H1 (cell line): ENCODE measurements around the gene CHST11. TPM values are rescaled to one million over a fixed set of nuclear protein-coding genes. Genes with fewer than 3 reads are reported as not detected.

Experiments
- CTCF ChIA-PET: fragments of 300-600 bp; sonication (Branson Sonifier 250); formaldehyde crosslinking; loops from one replicate; lab custom pipeline; 2021; ENCODE audit not compliant: partially characterized antibody; lab: Charles Lee
- POLR2A ChIA-PET: fragments of 300-600 bp; sonication (Branson Sonifier 250); formaldehyde crosslinking; loops from one replicate; lab custom pipeline; 2021; ENCODE audit warnings: inconsistent platforms; ENCODE audit not compliant: partially characterized antibody; lab: Charles Lee
- DNase-seq, 2 experiments: peaks; one replicate each; pipeline versions ENCODE4 v3.0.0 to v3.0.0-alpha.2; 2010 to 2022; ENCODE audit warnings: low spot score in 2 of 2, low read depth in 1 of 2, mixed read lengths in 1 of 2
- FAIRE-seq: peaks from 2 replicates; lab custom pipeline; 2011; peaks lifted over from hg19 to GRCh38; lab: Jason Lieb, UNC
- H2AFZ ChIP-seq: 2 replicates; pipeline ENCODE4 v1.8.1; 2012; ENCODE audit warnings: low read length, inconsistent platforms
- H2AK5ac ChIP-seq: 2 replicates; pipeline ENCODE4 v1.6.1; 2013; ENCODE audit warnings: low read depth, low read length
- H2BK120ac ChIP-seq: replicated peaks from 2 replicates; pipeline ENCODE3; 2013; ENCODE audit warnings: low read depth, low read length, inconsistent platforms
- H2BK12ac ChIP-seq: 2 replicates; pipeline ENCODE4 v1.6.1; 2013; ENCODE audit warnings: low read depth, low read length
- H2BK15ac ChIP-seq: 2 replicates; pipeline ENCODE4 v1.6.1; 2013; ENCODE audit warnings: low read length
- H2BK20ac ChIP-seq: 2 replicates; pipeline ENCODE4 v1.6.1; 2013; ENCODE audit warnings: low read length
- H2BK5ac ChIP-seq: 2 replicates; pipeline ENCODE4 v1.6.1; 2013; ENCODE audit warnings: low read depth, low read length
- H3K14ac ChIP-seq: 2 replicates; pipeline ENCODE4 v1.6.1; 2013; ENCODE audit warnings: inconsistent platforms; ENCODE audit not compliant: insufficient read length
- H3K18ac ChIP-seq: 2 replicates; pipeline ENCODE4 v1.6.1; 2013; ENCODE audit warnings: low read length; ENCODE audit errors: extremely low read depth
- H3K23ac ChIP-seq: 2 replicates; pipeline ENCODE4 v1.6.1; 2013; ENCODE audit warnings: inconsistent platforms; ENCODE audit not compliant: insufficient read length
- H3K23me2 ChIP-seq: 2 replicates; pipeline ENCODE4 v1.6.1; 2013; ENCODE audit warnings: low read depth, low read length
- H3K27ac ChIP-seq: 2 replicates; pipeline ENCODE4 v1.6.1; 2011; ENCODE audit warnings: low read depth, low read length, inconsistent platforms
- H3K27me3 ChIP-seq, 4 experiments: replicated peaks in 1 of 4; 1 replicate in 1 of 4; 2 replicates in 3 of 4; pipeline versions ENCODE4 v1.6.1 to v1.8.1; 2011 to 2013; ENCODE audit warnings: low read length in 3 of 4, mild to moderate bottlenecking in 3 of 4, inconsistent platforms in 2 of 4, mixed read lengths in 2 of 4, moderate library complexity in 1 of 4; ENCODE audit not compliant: control insufficient read depth in 3 of 4, insufficient read depth in 3 of 4; ENCODE audit errors: extremely low read depth in 1 of 4
- H3K36me3 ChIP-seq, 4 experiments: 2 replicates each; pipeline versions ENCODE4 v1.6.1 to v1.8.1; 2011 to 2013; ENCODE audit warnings: mild to moderate bottlenecking in 4 of 4, low read length in 3 of 4, moderate library complexity in 2 of 4, control low read depth in 1 of 4, inconsistent platforms in 1 of 4; ENCODE audit not compliant: insufficient read depth in 4 of 4, control insufficient read depth in 2 of 4
- H3K4ac ChIP-seq: replicated peaks from 2 replicates; pipeline ENCODE3; 2013; ENCODE audit warnings: low read length, low read depth, mixed read lengths, inconsistent platforms; ENCODE audit not compliant: insufficient read length
- H3K4me1 ChIP-seq, 4 experiments: replicated peaks in 1 of 4; 1 replicate in 1 of 4; 2 replicates in 3 of 4; pipeline versions ENCODE4 v1.6.1 to v1.8.1; 2011 to 2013; ENCODE audit warnings: low read length in 3 of 4, inconsistent platforms in 2 of 4, mixed read lengths in 1 of 4; ENCODE audit not compliant: insufficient read depth in 4 of 4, control insufficient read depth in 3 of 4
- H3K4me2 ChIP-seq, 2 experiments: 2 replicates each; pipeline versions ENCODE4 v1.6.1 to v1.8.1; 2011 to 2013; ENCODE audit warnings: low read depth in 2 of 2, low read length in 2 of 2, control low read depth in 1 of 2, inconsistent platforms in 1 of 2, mild to moderate bottlenecking in 1 of 2; ENCODE audit not compliant: insufficient read depth in 1 of 2
- H3K4me3 ChIP-seq, 4 experiments: fragments of 200-600, 300-600 bp in 1 of 4; sonication (generic), shearing (Covaris generic), sonication (Bioruptor Twin) in 1 of 4; 2 replicates each; pipeline versions ENCODE4 v1.5.1 to v1.8.1; 2011 to 2016; ENCODE audit warnings: low read length in 4 of 4, low read depth in 3 of 4, control low read depth in 2 of 4, inconsistent platforms in 2 of 4, mild to moderate bottlenecking in 2 of 4, mixed read lengths in 1 of 4, moderate library complexity in 1 of 4; ENCODE audit not compliant: insufficient read depth in 2 of 4; ENCODE audit errors: extremely low read depth in 1 of 4
- H3K56ac ChIP-seq: replicated peaks from 2 replicates; pipeline ENCODE3; 2013; ENCODE audit warnings: low read depth, mild to moderate bottlenecking, mixed read lengths, low read length, inconsistent platforms; ENCODE audit not compliant: insufficient read length
- H3K79me1 ChIP-seq: 2 replicates; pipeline ENCODE4 v1.6.1; 2013; ENCODE audit warnings: low read depth, low read length, control low read depth
- H3K79me2 ChIP-seq, 2 experiments: 2 replicates each; pipeline versions ENCODE4 v1.6.1 to v1.8.1; 2012 to 2013; ENCODE audit warnings: low read length in 2 of 2, mild to moderate bottlenecking in 2 of 2, inconsistent platforms in 1 of 2; ENCODE audit not compliant: insufficient read depth in 2 of 2, control insufficient read depth in 1 of 2
- H3K9ac ChIP-seq, 4 experiments: replicated peaks in 1 of 4; 1 replicate in 1 of 4; 2 replicates in 3 of 4; pipeline versions ENCODE4 v1.6.1 to v1.8.1; 2011 to 2013; ENCODE audit warnings: low read depth in 3 of 4, low read length in 3 of 4, control low read depth in 2 of 4, mild to moderate bottlenecking in 2 of 4, moderate library complexity in 2 of 4, inconsistent platforms in 1 of 4; ENCODE audit errors: extremely low read depth in 1 of 4
- H3K9me3 ChIP-seq, 2 experiments: 2 replicates each; pipeline versions ENCODE4 v1.6.1 to v1.8.1; 2012 to 2013; ENCODE audit warnings: mild to moderate bottlenecking in 2 of 2, moderate library complexity in 2 of 2, control low read depth in 1 of 2, inconsistent platforms in 1 of 2, low read depth in 1 of 2, low read length in 1 of 2, mixed read lengths in 1 of 2; ENCODE audit not compliant: insufficient read depth in 2 of 2
- H4K20me1 ChIP-seq, 2 experiments: replicated peaks in 1 of 2; 2 replicates each; pipeline versions ENCODE3 to v1.8.1; 2011 to 2013; ENCODE audit warnings: inconsistent platforms in 2 of 2, low read length in 2 of 2, mild to moderate bottlenecking in 1 of 2; ENCODE audit not compliant: insufficient read depth in 2 of 2, control insufficient read depth in 1 of 2
- H4K5ac ChIP-seq: 2 replicates; pipeline ENCODE4 v1.6.1; 2013; ENCODE audit warnings: low read length, low read depth, mixed read lengths, inconsistent platforms; ENCODE audit not compliant: insufficient read length
- H4K8ac ChIP-seq: 2 replicates; pipeline ENCODE4 v1.8.0; 2013; ENCODE audit warnings: mild to moderate bottlenecking, moderate library complexity, low read length, inconsistent platforms; ENCODE audit not compliant: insufficient read depth; ENCODE audit errors: extremely low read depth
- H4K91ac ChIP-seq: replicated peaks from 2 replicates; pipeline ENCODE3; 2013; ENCODE audit warnings: low read length, mixed read lengths, inconsistent platforms; ENCODE audit not compliant: insufficient read length
- BCL11A ChIP-seq, 2 experiments: IDR thresholded peaks; one replicate each; pipeline ENCODE4 v1.6.1; 2011; ENCODE audit warnings: low read depth in 2 of 2, low read length in 2 of 2, mild to moderate bottlenecking in 2 of 2
- CBX8 ChIP-seq: fragments of 300-800, 300-1000 bp; sonication (generic); IDR thresholded peaks from 2 replicates; pipeline ENCODE4 v1.7.1; 2016; ENCODE audit warnings: low read depth, low read length, borderline replicate concordance
- CHD2 ChIP-seq: IDR thresholded peaks from 2 replicates; pipeline ENCODE4 v1.6.1; 2012; ENCODE audit warnings: low read length, improper control_type of control experiment
- EP300 ChIP-seq, 2 experiments: IDR thresholded peaks; 1 replicate in 1 of 2; 2 replicates in 1 of 2; pipeline ENCODE4 v1.6.1; 2011 to 2012; ENCODE audit warnings: low read depth in 2 of 2, low read length in 2 of 2, mild to moderate bottlenecking in 2 of 2, borderline replicate concordance in 1 of 2, inconsistent platforms in 1 of 2, moderate library complexity in 1 of 2
- HDAC2 ChIP-seq, 2 experiments: fragments of 300-600 bp in 1 of 2; sonication (generic) in 1 of 2; IDR thresholded peaks; 2 replicates each; pipeline ENCODE4 v1.6.1; 2011 to 2012; ENCODE audit warnings: low read depth in 2 of 2, low read length in 2 of 2, mild to moderate bottlenecking in 2 of 2, moderate library complexity in 2 of 2, borderline replicate concordance in 1 of 2, inconsistent platforms in 1 of 2
- JUN ChIP-seq: IDR thresholded peaks from 2 replicates; pipeline ENCODE4 v1.6.1; 2011; ENCODE audit warnings: low read depth, mild to moderate bottlenecking, improper control_type of control experiment, low read length
- KDM1A ChIP-seq: fragments of 200-600, 300-600 bp; sonication (generic); IDR thresholded peaks from 2 replicates; pipeline ENCODE4 v1.7.1; 2016; ENCODE audit warnings: mild to moderate bottlenecking, low read length, borderline replicate concordance
- POU5F1 ChIP-seq: IDR thresholded peaks from 2 replicates; pipeline ENCODE4 v1.6.1; 2011; ENCODE audit warnings: low read depth, mild to moderate bottlenecking, low read length, moderate library complexity
- SP1 ChIP-seq: IDR thresholded peaks from 2 replicates; pipeline ENCODE4 v1.6.1; 2011; ENCODE audit warnings: low read depth, low read length
- SP2 ChIP-seq: IDR thresholded peaks from 2 replicates; pipeline ENCODE4 v1.6.1; 2012; ENCODE audit warnings: mild to moderate bottlenecking, low read length, inconsistent platforms
- TAF7 ChIP-seq: optimal IDR thresholded peaks from 2 replicates; pipeline ENCODE3; 2011; ENCODE audit warnings: low read depth, mild to moderate bottlenecking, inconsistent platforms, low read length, moderate library complexity, borderline replicate concordance
- TCF12 ChIP-seq: IDR thresholded peaks from 2 replicates; pipeline ENCODE4 v1.6.1; 2011; ENCODE audit warnings: low read depth, mild to moderate bottlenecking, low read length
- TEAD4 ChIP-seq: IDR thresholded peaks from 2 replicates; pipeline ENCODE4 v1.6.1; 2012; ENCODE audit warnings: low read depth, low read length, inconsistent platforms, mixed read lengths
- WGBS, 2 experiments: shearing (Covaris generic) in 1 of 2; methylation state at CpG; one replicate each; pipeline versions ENCODE4 v1.1.6 to v1.1.7; 2013 to 2015; ENCODE audit warnings: low lambda C conversion rate in 2 of 2, mixed read lengths in 2 of 2, inconsistent platforms in 1 of 2, low coverage in 1 of 2, missing lambda C conversion rate in 1 of 2; ENCODE audit not compliant: insufficient replicate concordance in 2 of 2, insufficient coverage in 1 of 2, insufficient read length in 1 of 2; ENCODE audit errors: extremely low coverage in 1 of 2, missing lambda C conversion rate in 1 of 2; 5-methylcytosine and 5-hydroxymethylcytosine counted together
- polyA plus RNA-seq, 7 experiments: library from polyadenylated mRNA; depleted of rRNA in 3 of 7; stranded (reverse) in 5 of 7; unstranded in 2 of 7; fragments of >200 nt in 5 of 7; fragments of 200-250 nt in 2 of 7; gene quantifications; 1 replicate in 5 of 7; 2 replicates in 1 of 7; 4 replicates in 1 of 7; pipeline versions ENCODE4 v1.2.1 to v1.2.3, GENCODE V29; 2011 to 2013; ENCODE audit warnings: missing spikeins in 2 of 7, mixed read lengths in 2 of 7
- total RNA-seq: library from RNA; stranded (reverse); fragmentation: NEBNext Ultra II Directional; extraction: Animal tissue kit (Norgen Biotek cat#: 25700); gene quantifications from 2 replicates; pipeline ENCODE4 v1.2.1, GENCODE V29; 2021

CHST11 gene
- total and polyA plus RNA-seq, 2 of the 8 experiments (the other 6 are each of a cell fraction or from before 2014, with no cell fraction given) = 14.4 to 20.8 TPM

DNA sequence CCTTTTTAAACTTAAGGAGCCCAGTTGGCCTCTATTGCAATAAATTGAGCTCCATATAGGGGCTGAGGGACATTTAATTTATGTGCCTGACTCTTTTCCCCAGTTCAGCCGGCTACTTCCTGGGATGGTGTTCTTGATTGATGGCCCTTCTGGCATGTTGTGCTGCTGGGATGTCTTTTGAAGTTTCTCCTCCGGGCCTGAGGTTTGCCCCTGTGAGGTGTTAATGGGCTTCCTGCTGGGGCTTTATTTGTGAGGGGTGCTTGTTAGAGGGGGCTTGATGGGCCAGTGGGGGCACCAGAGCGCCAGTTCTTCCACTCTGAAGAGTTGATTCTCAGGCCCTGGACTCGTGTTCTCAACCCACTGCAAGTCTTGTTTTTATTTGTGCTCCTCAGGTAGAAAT lies 69.6 kb downstream of the CHST11 start:
- DNase-seq = peak; percentile 62 to 69
- TF ChIP-seq SP1 (peak; percentile 37; the same call in 1 of the 2 replicates), CHD2 (no peak), KDM1A (no peak), TCF12 (0 out of 2 replicates have a peak, but pooled peaks have one; percentile 43), TAF7 (no peak), HDAC2 (IDR thresholded peaks at IDR 0.05; ENCODE audit: borderline replicate concordance in 1 of 2, low read depth in 2 of 2, low read length in 2 of 2) (peak; percentile 67 to 92; a peak in 1 of 4 replicates), TEAD4 (0 out of 2 replicates have a peak, but pooled peaks have one; percentile 11), BCL11A (IDR thresholded peaks at IDR 0.05; ENCODE audit: low read depth in 2 of 2, low read length in 2 of 2) (peak in 1 of 2 experiments; percentile 47), CBX8 (no peak), JUN (no peak), POU5F1 (no peak), SP2 (no peak), EP300 (IDR thresholded peaks at IDR 0.05; ENCODE audit: borderline replicate concordance in 1 of 2, low read depth in 2 of 2, low read length in 2 of 2) (peak in 1 of 2 experiments; percentile 66; a peak in 1 of 3 replicates)

More for the DNA sequence above, 69.6 kb downstream of the CHST11 start:
- Histone ChIP-seq H3K9me3 (no peaks in the 10 kb centered on the region), H2BK20ac (0 out of 2 replicates have a peak overlapping the region, but pooled peaks have one; percentile 28), H2AK5ac (no peak overlapping the region), H3K4me3 (peak overlapping the region in 1 of 4 experiments; percentile 16; a peak in 3 of 8 replicates), H4K20me1 (no peaks in the 10 kb centered on the region), H3K4ac (no peak overlapping the region), H3K23ac (no peak overlapping the region), H4K91ac (no peak overlapping the region), H2AFZ (no peak overlapping the region), H3K79me1 (peaks cover 4% of the 10 kb centered on the region; the same call in 1 of the 2 replicates), H3K4me2 (peak overlapping the region; percentile 27; a peak in 1 of 4 replicates), H3K18ac (peak overlapping the region; percentile 92; the same call in 1 of the 2 replicates), H3K79me2 (peaks cover 0 to 4% of the 10 kb centered on the region in 2 experiments; a peak in 1 of 4 replicates), H3K27ac (no peak overlapping the region), H2BK15ac (no peak overlapping the region), H3K4me1 (peaks cover 0 to 13% (median 7%) of the 10 kb centered on the region in 4 experiments; a peak in 4 of 7 replicates), H3K9ac (no peak overlapping the region), H2BK12ac (peak overlapping the region; percentile 20; the same call in 1 of the 2 replicates), H3K56ac (no peak overlapping the region), H4K5ac (no peak overlapping the region), H3K36me3 (no peaks in the 10 kb centered on the region), H4K8ac (no peak overlapping the region), H3K27me3 (no peaks in the 10 kb centered on the region), H2BK120ac (no peak overlapping the region), H2BK5ac (peak overlapping the region; percentile 1; the same call in 1 of the 2 replicates), H3K14ac (no peak overlapping the region), H3K23me2 (peaks cover 3% of the 10 kb centered on the region; the same call in 1 of the 2 replicates)
- 15% methylated on average over 4 of the region's 4 CpGs; no CpG with 5 or more reads in 1 of the 2 experiments for WGBS, 2 experiments
- FAIRE-seq = peak; percentile 42
- POLR2A ChIA-PET = interaction anchor here (0.7 kb wide), 1 partner anchor 69 kb away, joined by 4 read pairs; the partner anchor contains the start of gene CHST11
- CTCF ChIA-PET = interaction anchor here (1.0 to 3.2 kb wide), 3 partner anchors 15 to 294 kb away, joined by 3 to 13 read pairs (median 3); no protein-coding TSS in a partner anchor
